Measurements from ENCODE around the gene DPYD. TPM values are rescaled to one million over a fixed set of nuclear protein-coding genes. Genes with fewer than 3 reads are reported as not detected.

Gene DPYD
- total RNA-seq (10 to 100 TPM; 40.2 to 56.1 (median 49.3) TPM), polyA plus RNA-seq (1 to 10 TPM; 6.0 to 9.8 (median 7.2) TPM)

DNA sequence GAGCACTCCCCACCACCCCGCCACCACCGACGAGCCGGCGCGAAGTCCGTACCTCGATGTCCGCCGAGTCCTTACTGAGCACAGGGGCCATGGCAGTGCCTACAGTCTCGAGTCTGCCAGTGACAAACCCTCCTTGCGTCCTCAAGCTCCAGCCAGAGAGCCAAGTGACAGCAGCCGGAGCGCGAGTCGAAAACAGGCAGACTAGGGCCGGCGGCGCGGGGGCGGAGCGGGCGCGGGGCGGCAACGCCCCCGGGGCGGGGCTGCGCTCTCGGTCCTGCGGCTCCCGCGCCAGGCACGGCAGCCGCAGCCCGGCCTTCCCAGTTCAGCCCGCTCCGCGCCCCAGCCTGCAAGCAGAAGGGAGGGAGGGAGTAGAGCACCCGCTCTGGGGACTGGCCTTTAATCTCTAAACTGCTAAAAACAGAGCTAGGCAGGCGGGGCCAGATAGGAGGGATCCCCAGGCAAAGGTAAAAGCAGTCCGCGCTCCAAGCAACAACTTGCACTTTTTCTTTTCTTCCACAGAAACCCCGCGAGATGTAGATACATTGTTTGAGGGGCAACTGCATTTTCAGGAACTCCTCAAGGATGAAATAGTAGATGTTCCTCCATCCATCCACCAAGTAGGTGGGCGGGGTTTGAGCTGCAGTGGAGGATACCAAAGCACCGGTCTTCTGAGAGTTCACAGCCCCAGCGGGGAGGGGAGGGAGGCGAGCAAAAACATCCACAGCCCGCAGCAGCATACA lies at the start of gene DPYD:
Gene DPYD, minus strand, starts transcription at position 203 of the 740 bp plus-strand sequence. Its CDS starts 112 bp downstream, at position 91.
- peaks cover 0 to 26% (median 22%) of the 10 kb centered on the region in 4 donors for H3K4me1 ChIP-seq
- H3K9me3 ChIP-seq, result no peaks in the 10 kb centered on the region
- 1% methylated on average over 50 of the region's 50 CpGs for WGBS, 2 donors
- H3K27ac ChIP-seq, result peak within 1 kb of the TSS; percentile 86 to 95 (median 94)
- TF ChIP-seq EP300 (IDR thresholded peaks at IDR 0.05) (no peak), POLR2AphosphoS5 (IDR thresholded peaks at IDR 0.05) (peak; percentile 81 to 94 (median 88)), POLR2A (IDR thresholded peaks at IDR 0.05) (peak; percentile 27 to 35)
- TF ChIP-seq, protein P1, sequence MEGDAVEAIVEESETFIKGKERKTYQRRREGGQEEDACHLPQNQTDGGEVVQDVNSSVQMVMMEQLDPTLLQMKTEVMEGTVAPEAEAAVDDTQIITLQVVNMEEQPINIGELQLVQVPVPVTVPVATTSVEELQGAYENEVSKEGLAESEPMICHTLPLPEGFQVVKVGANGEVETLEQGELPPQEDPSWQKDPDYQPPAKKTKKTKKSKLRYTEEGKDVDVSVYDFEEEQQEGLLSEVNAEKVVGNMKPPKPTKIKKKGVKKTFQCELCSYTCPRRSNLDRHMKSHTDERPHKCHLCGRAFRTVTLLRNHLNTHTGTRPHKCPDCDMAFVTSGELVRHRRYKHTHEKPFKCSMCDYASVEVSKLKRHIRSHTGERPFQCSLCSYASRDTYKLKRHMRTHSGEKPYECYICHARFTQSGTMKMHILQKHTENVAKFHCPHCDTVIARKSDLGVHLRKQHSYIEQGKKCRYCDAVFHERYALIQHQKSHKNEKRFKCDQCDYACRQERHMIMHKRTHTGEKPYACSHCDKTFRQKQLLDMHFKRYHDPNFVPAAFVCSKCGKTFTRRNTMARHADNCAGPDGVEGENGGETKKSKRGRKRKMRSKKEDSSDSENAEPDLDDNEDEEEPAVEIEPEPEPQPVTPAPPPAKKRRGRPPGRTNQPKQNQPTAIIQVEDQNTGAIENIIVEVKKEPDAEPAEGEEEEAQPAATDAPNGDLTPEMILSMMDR (IDR thresholded peaks at IDR 0.05), result no peak
- peak within 1 kb of the TSS; percentile 74 to 94 (median 92) for H3K4me3 ChIP-seq
- DNase-seq, result peak; percentile 91
- no peaks in the 10 kb centered on the region for H3K36me3 ChIP-seq
- H3K27me3 ChIP-seq, result no peaks in the 10 kb centered on the region
- intact Hi-C loops (cut with DNase I), result no loop called here

DNA sequence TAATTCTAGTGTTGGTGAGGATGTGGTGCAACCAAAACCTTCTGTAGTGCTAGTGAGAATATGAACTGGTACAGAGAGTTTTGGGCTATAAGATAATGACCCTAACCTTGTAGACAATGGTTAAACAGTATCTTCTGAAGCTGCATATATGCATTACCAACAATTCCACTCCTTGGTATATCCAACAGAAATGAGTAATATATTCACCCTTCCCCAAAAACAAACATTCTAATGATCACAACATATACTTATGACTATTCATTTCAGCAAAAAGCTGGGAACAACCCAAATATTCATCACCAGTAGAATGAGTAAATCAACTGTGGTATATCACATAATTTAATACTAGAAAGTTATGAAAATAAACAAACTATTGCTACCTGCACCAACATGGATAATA lies 39.6 kb upstream of the DPYD start:
- Histone ChIP-seq H3K27me3 (no peaks in the 10 kb centered on the region), H3K4me1 (no peaks in the 10 kb centered on the region), H3K36me3 (no peaks in the 10 kb centered on the region), H3K4me3 (no peak overlapping the region), H3K27ac (no peak overlapping the region), H3K9me3 (no peaks in the 10 kb centered on the region)
- intact Hi-C loops (cut with DNase I), result no loop called here
- no peak for DNase-seq
- TF ChIP-seq, protein P1 (IDR thresholded peaks at IDR 0.05), result no peak
- TF ChIP-seq POLR2AphosphoS5 (IDR thresholded peaks at IDR 0.05) (no peak), POLR2A (IDR thresholded peaks at IDR 0.05) (no peak), EP300 (IDR thresholded peaks at IDR 0.05) (no peak)

DNA sequence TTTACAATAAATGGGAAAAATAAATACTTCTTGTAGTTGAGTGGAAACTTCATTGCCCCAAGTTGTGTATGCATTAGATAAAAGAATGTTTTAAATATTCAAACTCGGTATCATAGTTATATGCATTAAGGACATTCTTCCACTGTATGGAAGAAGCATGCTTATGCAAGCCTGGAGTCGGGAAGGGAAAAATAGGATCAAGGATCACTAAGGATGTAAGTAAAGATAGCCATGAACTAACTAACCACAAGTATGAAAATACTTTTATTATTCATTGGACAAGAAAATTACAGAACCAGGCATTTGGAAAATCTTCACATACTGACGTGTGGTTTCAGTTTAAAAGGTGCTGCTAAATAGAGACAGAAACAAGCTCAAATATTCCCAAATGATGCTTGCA lies 26.9 kb upstream of the DPYD start:
- Histone ChIP-seq H3K27ac (no peak overlapping the region), H3K4me1 (peaks cover 0 to 8% (median 0%) of the 10 kb centered on the region in 4 donors), H3K36me3 (no peaks in the 10 kb centered on the region), H3K9me3 (no peaks in the 10 kb centered on the region), H3K27me3 (no peaks in the 10 kb centered on the region), H3K4me3 (no peak overlapping the region)
- DNase-seq, result no peak
- 68 to 85% methylated on average over 3 of the region's 3 CpGs for WGBS, 2 donors
- intact Hi-C loops (cut with DNase I), result no loop called here
- TF ChIP-seq EP300 (IDR thresholded peaks at IDR 0.05) (no peak), POLR2A (IDR thresholded peaks at IDR 0.05) (no peak), POLR2AphosphoS5 (IDR thresholded peaks at IDR 0.05) (no peak)
- TF ChIP-seq, protein P1 (IDR thresholded peaks at IDR 0.05), result no peak

DNA sequence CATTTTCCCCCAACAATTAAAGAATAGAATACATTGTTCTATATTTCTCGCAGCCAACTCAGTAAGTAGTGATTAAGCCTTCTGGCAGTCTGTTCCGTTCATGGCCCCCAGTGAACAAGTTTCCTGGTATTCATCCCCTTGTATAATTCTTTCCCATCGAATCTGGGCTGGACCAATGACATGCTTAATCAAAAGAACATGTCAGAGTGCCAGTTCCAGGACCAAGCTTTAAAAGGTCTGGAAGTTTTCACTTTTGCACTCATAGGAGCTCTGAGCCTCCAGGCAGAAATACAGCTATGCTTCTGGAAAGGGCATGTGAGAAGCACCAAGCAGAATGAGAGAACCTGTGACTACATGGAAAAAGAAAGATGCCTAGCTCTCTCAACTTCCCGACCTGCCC lies 22.5 kb upstream of the DPYD start:
- TF ChIP-seq POLR2A (IDR thresholded peaks at IDR 0.05) (no peak), POLR2AphosphoS5 (IDR thresholded peaks at IDR 0.05) (no peak), EP300 (IDR thresholded peaks at IDR 0.05) (no peak)
- TF ChIP-seq, protein P1 (IDR thresholded peaks at IDR 0.05), result no peak
- DNase-seq, result no peak
- Histone ChIP-seq H3K9me3 (no peaks in the 10 kb centered on the region), H3K4me3 (peak overlapping the region in 2 of 4 donors; percentile 5), H3K36me3 (no peaks in the 10 kb centered on the region), H3K27ac (peak overlapping the region in 1 of 4 donors; percentile 14), H3K27me3 (no peaks in the 10 kb centered on the region), H3K4me1 (peaks cover 0 to 8% (median 0%) of the 10 kb centered on the region in 4 donors)
- intact Hi-C loops (cut with DNase I), result no loop called here
- WGBS, 2 donors, result 69 to 74% methylated on average over 4 of the region's 4 CpGs

All from sigmoid colon (tissue), 7 donors.